Measurements from ENCODE around the gene ZNF2. TPM values are rescaled to one million over a fixed set of nuclear protein-coding genes. Genes with fewer than 3 reads are reported as not detected.

Gene ZNF2
- total RNA-seq, 2 experiments from 2014 or later = 0.53 TPM; not detected in 1

GRCh38 chr2:95206096-95206495 lies 40.5 kb downstream of the ZNF2 start:
- peaks cover 29% of the 10 kb centered on the region for H3K4me1 Mint-ChIP-seq (ENCODE audit: low read depth)
- POLR2A ChIA-PET = interaction anchor here (0.8 kb wide), 1 partner anchor 196 kb away, joined by 3 read pairs; no protein-coding TSS in a partner anchor
- no peak for DNase-seq

GRCh38 chr2:95207111-95207961 lies 41.7 kb downstream of the ZNF2 start, which contains the start of gene ZNF892:
ZNF892 (plus strand) TSS chr2:95207521; CDS start chr2:95207816, 295 bp downstream.
- DNase-seq (peak; percentile 55 to 87 (median 74)), ATAC-seq (ENCODE audit: poor library complexity) (peak; percentile 95)
- Mint-ChIP-seq H3K4me3 (peak within 1 kb of the TSS; percentile 95), H3K4me1 (ENCODE audit: low read depth) (peaks cover 29% of the 10 kb centered on the region), H3K27ac (peak within 1 kb of the TSS; percentile 80), H3K27me3 (no peaks in the 10 kb centered on the region), H3K9me3 (peaks cover 8% of the 10 kb centered on the region), H3K36me3 (ENCODE audit: low read depth) (peaks cover 65% of the 10 kb centered on the region)
- H3K27me3 ChIP-seq (ENCODE audit: control insufficient read depth in 1 of 2, insufficient read depth in 2 of 2, low read length in 2 of 2) = no peaks in the 10 kb centered on the region
- POLR2A ChIA-PET = no interaction called here
- CTCF ChIA-PET = no interaction called here
- H3K27ac ChIP-seq (ENCODE audit: low read depth in 1 of 2, low read length in 2 of 2) = peak within 1 kb of the TSS; percentile 63 to 77
- peak; percentile 61 for TF ChIP-seq CTCF (IDR thresholded peaks at IDR 0.05)
- H3K36me3 ChIP-seq (ENCODE audit: insufficient read depth, low read length) = peaks cover 24% of the 10 kb centered on the region
- intact Hi-C loops (cut with DNase I, micrococcal nuclease) = loop anchor here (1.0 to 5.0 kb wide), 5 partner anchors 42 to 195 kb away; partner anchors contain the start of genes ZNF2 (in 2 of the 2) and FAHD2A (in 1 of the 2)
- H3K9me3 ChIP-seq (ENCODE audit: control insufficient read depth in 1 of 2, insufficient read depth in 1 of 2, low read length in 2 of 2) = peaks cover 3 to 20% of the 10 kb centered on the region in 2 experiments
- H3K4me1 ChIP-seq (ENCODE audit: insufficient read depth, low read length) = peaks cover 17% of the 10 kb centered on the region
- peak within 1 kb of the TSS; percentile 89 for H3K4me3 ChIP-seq (ENCODE audit: low read length)

More at GRCh38 chr2:95206096-95206495, 40.5 kb downstream of the ZNF2 start:
- TF ChIP-seq CTCF (IDR thresholded peaks at IDR 0.05) = no peak
- peaks cover 0 to 8% of the 10 kb centered on the region in 2 experiments for H3K9me3 ChIP-seq (ENCODE audit: control insufficient read depth in 1 of 2, insufficient read depth in 1 of 2, low read length in 2 of 2)
- H3K4me3 ChIP-seq (ENCODE audit: low read length) = no peak overlapping the region
- peaks cover 17% of the 10 kb centered on the region for H3K4me1 ChIP-seq (ENCODE audit: insufficient read depth, low read length)
- intact Hi-C loops (cut with DNase I, micrococcal nuclease) = loop anchor here in 1 of 2 experiments (2.0 to 5.0 kb wide), 3 partner anchors 41 to 196 kb away; partner anchors contain the start of genes FAHD2A and ZNF2
- peaks cover 12% of the 10 kb centered on the region for H3K36me3 ChIP-seq (ENCODE audit: insufficient read depth, low read length)
- H3K27ac ChIP-seq (ENCODE audit: low read depth in 1 of 2, low read length in 2 of 2) = no peak overlapping the region
- Mint-ChIP-seq H3K27me3 (no peaks in the 10 kb centered on the region), H3K36me3 (ENCODE audit: low read depth) (peaks cover 52% of the 10 kb centered on the region), H3K4me3 (peak overlapping the region; percentile 95), H3K9me3 (peaks cover 8% of the 10 kb centered on the region), H3K27ac (no peak overlapping the region)
- ATAC-seq (ENCODE audit: poor library complexity) = no peak
- CTCF ChIA-PET = no interaction called here
- H3K27me3 ChIP-seq (ENCODE audit: control insufficient read depth in 1 of 2, insufficient read depth in 2 of 2, low read length in 2 of 2) = no peaks in the 10 kb centered on the region

GRCh38 chr2:95208106-95208505 lies 42.5 kb downstream of the ZNF2 start:
- ChIA-PET POLR2A (no interaction called here), CTCF (no interaction called here)
- Histone ChIP-seq H3K36me3 (ENCODE audit: insufficient read depth, low read length) (peaks cover 32% of the 10 kb centered on the region), H3K27ac (ENCODE audit: low read depth in 1 of 2, low read length in 2 of 2) (no peak overlapping the region), H3K4me1 (ENCODE audit: insufficient read depth, low read length) (peaks cover 17% of the 10 kb centered on the region), H3K27me3 (ENCODE audit: control insufficient read depth in 1 of 2, insufficient read depth in 2 of 2, low read length in 2 of 2) (no peaks in the 10 kb centered on the region), H3K9me3 (ENCODE audit: control insufficient read depth in 1 of 2, insufficient read depth in 1 of 2, low read length in 2 of 2) (peaks cover 3 to 28% of the 10 kb centered on the region in 2 experiments), H3K4me3 (ENCODE audit: low read length) (peak overlapping the region; percentile 89)
- peaks cover 72% of the 10 kb centered on the region for H3K36me3 Mint-ChIP-seq (ENCODE audit: low read depth)
- intact Hi-C loops (cut with DNase I, micrococcal nuclease) = loop anchor here in 1 of 2 experiments (5.0 kb wide), 1 partner anchor 194 kb away; the partner anchor contains the start of gene FAHD2A
- H3K4me3 Mint-ChIP-seq = peak overlapping the region; percentile 95
- TF ChIP-seq CTCF (IDR thresholded peaks at IDR 0.05) = no peak
- ATAC-seq (ENCODE audit: poor library complexity) (no peak), DNase-seq (no peak)
- peaks cover 11% of the 10 kb centered on the region for H3K9me3 Mint-ChIP-seq
- H3K27me3 Mint-ChIP-seq = no peaks in the 10 kb centered on the region
- H3K4me1 Mint-ChIP-seq (ENCODE audit: low read depth) = peaks cover 29% of the 10 kb centered on the region
- peak overlapping the region; percentile 80 for H3K27ac Mint-ChIP-seq
